SK-N-SH (cell line): ENCODE data around the gene U2SURP. TPM values are rescaled to one million over a fixed set of nuclear protein-coding genes. Genes with fewer than 3 reads are reported as not detected.

Experiments used
- CTCF ChIA-PET: fragments of 300-600, 350-600 bp; formaldehyde crosslinking; extraction: SDS; loops from one replicate; lab custom pipeline; 2021; lab: Yijun Ruan, JAX
- POLR2A ChIA-PET: fragments of 350-600 bp; sonication (Branson Sonifier 250); formaldehyde crosslinking; extraction: SDS; loops from one replicate; lab custom pipeline; 2020; ENCODE audit warnings: antibody characterized with exemption, inconsistent platforms; lab: Yijun Ruan, JAX
- DNase-seq: peaks from one replicate; pipeline ENCODE4 v3.0.0; 2012
- H2AFZ ChIP-seq: fragments of 200-600 bp; sonication (generic); 2 replicates; pipeline ENCODE4 v1.8.1; 2016; ENCODE audit warnings: antibody characterized with exemption, mild to moderate bottlenecking, low read depth
- H3F3A ChIP-seq: fragments of 200-600 bp; sonication (generic); replicated peaks from 2 replicates; pipeline ENCODE3; 2016; ENCODE audit warnings: antibody characterized with exemption, mild to moderate bottlenecking; ENCODE audit not compliant: insufficient read depth
- H3K27ac ChIP-seq, 2 experiments: fragments of 200-500 bp in 1 of 2; fragments of 200-600 bp in 1 of 2; sonication (Bioruptor generic) in 1 of 2; sonication (generic), shearing (Covaris generic) in 1 of 2; 2 replicates each; pipeline versions ENCODE4 v1.5.1 to v1.6.1; 2014 to 2016; ENCODE audit warnings: low read depth in 2 of 2, inconsistent platforms in 1 of 2, low read length in 1 of 2, mild to moderate bottlenecking in 1 of 2, mixed read lengths in 1 of 2
- H3K27me3 ChIP-seq: fragments of 200-600 bp; sonication (generic), shearing (Covaris generic); 2 replicates; pipeline ENCODE4 v1.6.1; 2016; ENCODE audit warnings: mixed run types; ENCODE audit not compliant: insufficient read depth
- H3K36me3 ChIP-seq, 2 experiments: fragments of 200-500 bp in 1 of 2; fragments of 200-600 bp in 1 of 2; sonication (Bioruptor generic) in 1 of 2; sonication (generic) in 1 of 2; replicated peaks in 1 of 2; 2 replicates each; pipeline versions ENCODE3 to v1.5.1; 2014 to 2016; ENCODE audit warnings: low read length in 1 of 2, mild to moderate bottlenecking in 1 of 2; ENCODE audit not compliant: insufficient read depth in 2 of 2, control insufficient read depth in 1 of 2
- H3K4me1 ChIP-seq, 2 experiments: fragments of 200-500 bp in 1 of 2; fragments of 200-600 bp in 1 of 2; sonication (Bioruptor generic) in 1 of 2; sonication (generic), shearing (Covaris generic) in 1 of 2; 2 replicates each; pipeline versions ENCODE4 v1.5.1 to v1.6.1; 2014 to 2016; ENCODE audit warnings: low read depth in 1 of 2, low read length in 1 of 2, mixed run types in 1 of 2; ENCODE audit not compliant: insufficient read depth in 2 of 2, control insufficient read depth in 1 of 2
- H3K4me2 ChIP-seq: fragments of 200-600 bp; sonication (generic), shearing (Covaris generic); 2 replicates; pipeline ENCODE4 v1.6.1; 2017; ENCODE audit warnings: mixed run types
- H3K4me3 ChIP-seq, 2 experiments: fragments of 200-500 bp in 1 of 2; fragments of 200-600 bp in 1 of 2; sonication (Bioruptor generic) in 1 of 2; sonication (generic), shearing (Covaris generic) in 1 of 2; 2 replicates each; pipeline versions ENCODE4 v1.5.1 to v1.8.1; 2014 to 2016; ENCODE audit warnings: low read depth in 2 of 2, inconsistent platforms in 1 of 2, low read length in 1 of 2, mild to moderate bottlenecking in 1 of 2, mixed read lengths in 1 of 2, moderate library complexity in 1 of 2
- H3K79me2 ChIP-seq: fragments of 200-600 bp; sonication (generic); 2 replicates; pipeline ENCODE4 v1.8.1; 2017; ENCODE audit warnings: mild to moderate bottlenecking; ENCODE audit not compliant: insufficient read depth
- H3K9ac ChIP-seq: fragments of 200-600 bp; sonication (generic); 2 replicates; pipeline ENCODE4 v1.6.1; 2017; ENCODE audit warnings: mixed run types
- H3K9me2 ChIP-seq: fragments of 200-600 bp; sonication (generic); 2 replicates; pipeline ENCODE4 v1.6.1; 2017; ENCODE audit warnings: mixed run types
- H3K9me3 ChIP-seq: fragments of 200-600 bp; sonication (generic); 2 replicates; pipeline ENCODE4 v1.6.1; 2017; ENCODE audit warnings: mixed run types, mild to moderate bottlenecking, moderate library complexity
- H4K20me1 ChIP-seq: fragments of 200-600 bp; sonication (generic); 2 replicates; pipeline ENCODE4 v1.6.1; 2017; ENCODE audit warnings: mild to moderate bottlenecking, mixed run types; ENCODE audit not compliant: insufficient read depth
- CHD2 ChIP-seq: fragments of 150-350 bp; IDR thresholded peaks from 2 replicates; pipeline ENCODE4 v1.6.1; 2018; ENCODE audit warnings: low read length; ENCODE audit not compliant: partially characterized antibody
- CTCF ChIP-seq: fragments of 200-600 bp; sonication (generic); IDR thresholded peaks from 2 replicates; pipeline ENCODE4 v1.6.1; 2017; ENCODE audit warnings: antibody characterized with exemption, mild to moderate bottlenecking, moderate library complexity
- ELF1 ChIP-seq: IDR thresholded peaks from 2 replicates; pipeline ENCODE4 v1.4.0; 2012
- EZH2phosphoT487 ChIP-seq: fragments of 200-600 bp; sonication (generic); IDR thresholded peaks from 2 replicates; pipeline ENCODE4 v1.6.1; 2017; ENCODE audit warnings: low read depth, mixed run types, mild to moderate bottlenecking, antibody characterized with exemption, moderate library complexity, borderline replicate concordance
- FOXM1 ChIP-seq: IDR thresholded peaks from 2 replicates; pipeline ENCODE4 v1.4.0; 2012; ENCODE audit warnings: low read depth, mild to moderate bottlenecking
- GATA2 ChIP-seq: sonication (generic); formaldehyde crosslinking; IDR thresholded peaks from 2 replicates; pipeline ENCODE4 v1.5.0; 2020; ENCODE audit warnings: mild to moderate bottlenecking, missing genetic modification reagents
- IRF3 ChIP-seq: fragments of 150-350 bp; IDR thresholded peaks from 2 replicates; pipeline ENCODE4 v1.6.1; 2016; ENCODE audit warnings: mild to moderate bottlenecking, low read depth, low read length
- MXI1 ChIP-seq: IDR thresholded peaks from 2 replicates; pipeline ENCODE4 v1.6.1; 2012; ENCODE audit warnings: mild to moderate bottlenecking, low read depth, low read length, improper control_type of control experiment
- NRF1 ChIP-seq: IDR thresholded peaks from 2 replicates; pipeline ENCODE4 v1.6.1; 2012; ENCODE audit warnings: low read depth, mild to moderate bottlenecking, low read length
- RCOR1 ChIP-seq: fragments of 150-350 bp; IDR thresholded peaks from 2 replicates; pipeline ENCODE4 v1.6.1; 2017; ENCODE audit warnings: antibody characterized with exemption, low read length
- RFX5 ChIP-seq: IDR thresholded peaks from 2 replicates; pipeline ENCODE4 v1.6.1; 2012; ENCODE audit warnings: mild to moderate bottlenecking, improper control_type of control experiment, low read length
- SIN3A ChIP-seq: IDR thresholded peaks from 2 replicates; pipeline ENCODE4 v1.6.1; 2012; ENCODE audit warnings: low read depth, mild to moderate bottlenecking, low read length, moderate library complexity, borderline replicate concordance
- SMC3 ChIP-seq: IDR thresholded peaks from 2 replicates; pipeline ENCODE4 v1.6.1; 2012; ENCODE audit warnings: low read depth, low read length, improper control_type of control experiment
- YY1 ChIP-seq: IDR thresholded peaks from 2 replicates; pipeline ENCODE4 v1.4.0; 2012; ENCODE audit warnings: low read depth, mild to moderate bottlenecking
- ZBTB33 ChIP-seq: IDR thresholded peaks from 2 replicates; pipeline ENCODE4 v1.4.0; 2012; ENCODE audit warnings: low read depth, borderline replicate concordance
- WGBS: methylation state at CpG from one replicate; pipeline ENCODE4 v1.1.6; 2017; ENCODE audit warnings: low lambda C conversion rate; 5-methylcytosine and 5-hydroxymethylcytosine counted together
- polyA plus RNA-seq, 3 experiments: library from polyadenylated mRNA; depleted of rRNA; stranded (reverse); fragments of >200 nt; gene quantifications; 2 replicates each; pipeline ENCODE4 v1.2.3, GENCODE V29; 2012
- TF ChIP-seq, protein P1 (sequence below): IDR thresholded peaks from 2 replicates; pipeline ENCODE4 v1.4.0; 2012; ENCODE audit warnings: low read depth, borderline replicate concordance
- TF ChIP-seq, protein P2 (sequence below): IDR thresholded peaks from 2 replicates; pipeline ENCODE4; 2012

The U2SURP gene
- polyA plus RNA-seq, 1 of the 3 experiments (the other 2 are of a cell fraction) = 10.9 TPM

- peak overlapping the region; percentile 5; the same call in 1 of the 2 replicates for H2AFZ ChIP-seq
- no peaks in the 10 kb centered on the region for H3F3A ChIP-seq
- no peak overlapping the region for H3K4me2 ChIP-seq
- no peak overlapping the region for H3K9ac ChIP-seq
- H3K27me3 ChIP-seq = no peaks in the 10 kb centered on the region
- no peak overlapping the region for H3K27ac ChIP-seq
- ChIA-PET POLR2A (no interaction called here), CTCF (no interaction called here)
- no peaks in the 10 kb centered on the region for H3K79me2 ChIP-seq
- no peaks in the 10 kb centered on the region for H3K36me3 ChIP-seq
- no peaks in the 10 kb centered on the region for H3K9me2 ChIP-seq
- H4K20me1 ChIP-seq = no peaks in the 10 kb centered on the region
- H3K4me1 ChIP-seq = no peaks in the 10 kb centered on the region
- H3K4me3 ChIP-seq = no peak overlapping the region
- TF ChIP-seq ZBTB33 = no peak
- no peak for TF ChIP-seq MXI1
- no peak for TF ChIP-seq RCOR1
- TF ChIP-seq, protein P1, sequence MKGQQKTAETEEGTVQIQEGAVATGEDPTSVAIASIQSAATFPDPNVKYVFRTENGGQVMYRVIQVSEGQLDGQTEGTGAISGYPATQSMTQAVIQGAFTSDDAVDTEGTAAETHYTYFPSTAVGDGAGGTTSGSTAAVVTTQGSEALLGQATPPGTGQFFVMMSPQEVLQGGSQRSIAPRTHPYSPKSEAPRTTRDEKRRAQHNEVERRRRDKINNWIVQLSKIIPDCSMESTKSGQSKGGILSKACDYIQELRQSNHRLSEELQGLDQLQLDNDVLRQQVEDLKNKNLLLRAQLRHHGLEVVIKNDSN = no peak
- TF ChIP-seq, protein P2, sequence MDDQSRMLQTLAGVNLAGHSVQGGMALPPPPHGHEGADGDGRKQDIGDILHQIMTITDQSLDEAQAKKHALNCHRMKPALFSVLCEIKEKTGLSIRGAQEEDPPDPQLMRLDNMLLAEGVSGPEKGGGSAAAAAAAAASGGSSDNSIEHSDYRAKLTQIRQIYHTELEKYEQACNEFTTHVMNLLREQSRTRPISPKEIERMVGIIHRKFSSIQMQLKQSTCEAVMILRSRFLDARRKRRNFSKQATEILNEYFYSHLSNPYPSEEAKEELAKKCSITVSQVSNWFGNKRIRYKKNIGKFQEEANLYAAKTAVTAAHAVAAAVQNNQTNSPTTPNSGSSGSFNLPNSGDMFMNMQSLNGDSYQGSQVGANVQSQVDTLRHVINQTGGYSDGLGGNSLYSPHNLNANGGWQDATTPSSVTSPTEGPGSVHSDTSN = no peak
- TF ChIP-seq GATA2 (CRISPR knock-in tag) = no peak
- TF ChIP-seq NRF1 = no peak
- TF ChIP-seq SIN3A = no peak
- no peak; the same call in 1 of the 2 replicates for TF ChIP-seq CTCF
- TF ChIP-seq ELF1 = no peak
- no peak for TF ChIP-seq CHD2
- 95% methylated on average over 3 of the region's 3 CpGs for WGBS
- no peak for DNase-seq
- no peaks in the 10 kb centered on the region for H3K9me3 ChIP-seq
Measured at GRCh38 chr3:143070977-143071551, 69.7 kb downstream of the U2SURP start.

DNA sequence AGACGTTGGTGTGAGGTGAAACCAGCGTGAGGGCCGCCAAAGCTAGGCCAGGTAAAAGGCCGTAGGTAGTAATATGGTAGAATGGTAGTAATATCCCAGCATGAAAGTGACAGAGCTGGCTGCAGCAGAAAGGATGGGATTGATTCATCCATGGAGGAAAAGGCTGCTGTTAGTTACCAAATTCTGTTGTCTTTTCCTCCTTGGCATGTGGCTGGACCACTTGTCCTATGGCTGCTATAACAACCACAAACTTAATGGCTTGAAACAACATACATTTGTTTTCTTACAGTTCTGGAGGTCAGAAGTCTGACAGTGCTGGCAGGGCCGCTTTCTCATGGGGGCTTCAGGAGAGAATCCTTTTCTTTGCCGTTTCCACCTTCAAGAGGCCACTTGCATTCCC, 70.4 kb downstream of the U2SURP start:
- ChIA-PET CTCF (no interaction called here), POLR2A (no interaction called here)
- H3K36me3 ChIP-seq = no peaks in the 10 kb centered on the region
- no peaks in the 10 kb centered on the region for H3K9me2 ChIP-seq
- DNase-seq = no peak
- H2AFZ ChIP-seq = no peak overlapping the region
- H3K9me3 ChIP-seq = no peaks in the 10 kb centered on the region
- H3K4me2 ChIP-seq = no peak overlapping the region
- no peak overlapping the region for H3K9ac ChIP-seq
- H4K20me1 ChIP-seq = no peaks in the 10 kb centered on the region
- no peaks in the 10 kb centered on the region for H3K4me1 ChIP-seq
- no peaks in the 10 kb centered on the region for H3K27me3 ChIP-seq
- no peaks in the 10 kb centered on the region for H3K79me2 ChIP-seq
- WGBS = 74% methylated on average over 6 of the region's 6 CpGs
- H3K27ac ChIP-seq = no peak overlapping the region
- H3K4me3 ChIP-seq = no peak overlapping the region
- H3F3A ChIP-seq = no peaks in the 10 kb centered on the region
- TF ChIP-seq RFX5 (no peak), IRF3 (no peak), YY1 (no peak), FOXM1 (no peak), EZH2phosphoT487 (no peak), SMC3 (no peak), ELF1 (no peak), MXI1 (no peak), CTCF (no peak)
